Measurements from ENCODE around the gene KIFBP.
"Not testable (repeated sequence)": the region's sequence is repeated elsewhere in the genome, so short reads cannot be mapped to it uniquely, and the experiment has no call there.

KIFBP gene, protein sequence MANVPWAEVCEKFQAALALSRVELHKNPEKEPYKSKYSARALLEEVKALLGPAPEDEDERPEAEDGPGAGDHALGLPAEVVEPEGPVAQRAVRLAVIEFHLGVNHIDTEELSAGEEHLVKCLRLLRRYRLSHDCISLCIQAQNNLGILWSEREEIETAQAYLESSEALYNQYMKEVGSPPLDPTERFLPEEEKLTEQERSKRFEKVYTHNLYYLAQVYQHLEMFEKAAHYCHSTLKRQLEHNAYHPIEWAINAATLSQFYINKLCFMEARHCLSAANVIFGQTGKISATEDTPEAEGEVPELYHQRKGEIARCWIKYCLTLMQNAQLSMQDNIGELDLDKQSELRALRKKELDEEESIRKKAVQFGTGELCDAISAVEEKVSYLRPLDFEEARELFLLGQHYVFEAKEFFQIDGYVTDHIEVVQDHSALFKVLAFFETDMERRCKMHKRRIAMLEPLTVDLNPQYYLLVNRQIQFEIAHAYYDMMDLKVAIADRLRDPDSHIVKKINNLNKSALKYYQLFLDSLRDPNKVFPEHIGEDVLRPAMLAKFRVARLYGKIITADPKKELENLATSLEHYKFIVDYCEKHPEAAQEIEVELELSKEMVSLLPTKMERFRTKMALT

GRCh38 chr10:68988530-68989316, at the start of gene KIFBP:
KIFBP (plus strand) TSS chr10:68988803; CDS start chr10:68988833, 30 bp downstream.
- peak; percentile 94 for DNase-seq (ENCODE audit: low read depth)

GRCh38 chr10:68938884-68939283, 49.7 kb upstream of the KIFBP start:
- DNase-seq (ENCODE audit: low read depth): no peak

DNA sequence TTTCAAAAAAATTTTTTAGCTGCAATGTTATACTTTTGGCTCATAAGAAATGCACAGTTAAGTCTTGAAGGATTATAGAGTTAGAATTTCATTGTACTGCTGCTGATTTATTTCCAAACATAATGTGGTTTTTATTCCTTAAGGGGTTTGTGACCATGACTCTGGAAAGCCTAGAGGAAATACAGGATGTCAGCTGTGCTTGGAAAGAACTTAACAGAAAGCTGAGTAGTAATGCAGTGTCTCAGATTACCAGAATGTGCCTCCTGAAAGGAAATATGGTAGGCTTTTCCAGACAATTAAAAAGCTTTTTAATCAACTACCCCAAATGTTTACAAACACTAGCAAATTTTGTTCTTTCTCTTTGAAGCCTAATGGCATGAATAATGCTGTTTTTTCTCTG, 47.7 kb upstream of the KIFBP start:
- DNase-seq (ENCODE audit: low read depth): not testable (repeated sequence)

DNA sequence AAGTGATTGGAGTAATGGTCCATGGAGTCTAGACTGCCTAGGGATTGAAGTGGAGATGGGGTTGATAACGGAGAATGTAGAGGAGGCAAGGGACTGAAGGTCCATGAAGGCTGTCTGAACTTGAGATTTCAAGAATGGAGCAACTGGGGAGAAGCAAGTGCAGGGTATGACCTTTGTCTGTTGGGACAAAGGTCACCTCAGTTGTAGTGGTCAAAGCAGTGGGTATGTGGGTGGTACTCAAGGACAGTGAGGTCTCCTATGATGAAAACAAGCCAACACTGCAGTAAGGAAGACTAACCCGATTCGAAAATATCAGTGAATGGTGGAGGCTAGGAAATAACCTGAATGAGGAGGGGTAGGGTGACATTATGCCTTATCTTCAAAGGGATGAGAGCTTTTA, 38.0 kb upstream of the KIFBP start:
- no peak for DNase-seq (ENCODE audit: low read depth)

DNA sequence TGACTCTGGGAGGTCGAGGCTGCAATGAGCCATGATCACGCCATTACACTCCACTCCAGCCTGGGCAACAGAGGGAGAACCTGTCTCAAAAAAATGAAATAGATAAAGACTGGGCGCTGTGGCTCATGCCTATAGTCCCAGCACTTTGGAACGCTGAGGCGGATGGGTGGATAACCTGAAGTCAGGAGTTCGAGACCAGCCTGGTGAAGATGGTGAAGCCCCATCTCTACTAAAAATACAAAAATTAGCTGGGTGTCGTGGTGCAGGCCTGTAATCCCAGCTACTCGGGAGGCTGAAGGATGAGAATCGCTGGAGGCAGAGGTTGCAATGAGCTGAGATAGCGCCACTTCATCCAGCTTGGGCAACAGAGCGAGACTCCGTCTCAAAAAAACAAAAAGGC, 33.7 kb upstream of the KIFBP start:
- no peak for DNase-seq (ENCODE audit: low read depth)

- no peak for DNase-seq (ENCODE audit: low read depth)
These were observed 33.2 kb upstream of the KIFBP start for GRCh38 chr10:68955355-68955831.

GRCh38 chr10:68955832-68956532, 32.6 kb upstream of the KIFBP start, which contains the start of gene DDX21:
DDX21 (plus strand) TSS chr10:68956170; CDS start chr10:68956226, 56 bp downstream.
- DNase-seq (ENCODE audit: low read depth): peak; percentile 74

GRCh38 chr10:68957284-68957615, 31.4 kb upstream of the KIFBP start:
- DNase-seq (ENCODE audit: low read depth): no peak

GRCh38 chr10:68957654-68958053, 30.9 kb upstream of the KIFBP start:
- DNase-seq (ENCODE audit: low read depth): no peak

GRCh38 chr10:68959695-68960527, 28.7 kb upstream of the KIFBP start:
- no peak for DNase-seq (ENCODE audit: low read depth)

- DNase-seq (ENCODE audit: low read depth): no peak
These were observed 25.5 kb upstream of the KIFBP start for GRCh38 chr10:68963151-68963550.

DNA sequence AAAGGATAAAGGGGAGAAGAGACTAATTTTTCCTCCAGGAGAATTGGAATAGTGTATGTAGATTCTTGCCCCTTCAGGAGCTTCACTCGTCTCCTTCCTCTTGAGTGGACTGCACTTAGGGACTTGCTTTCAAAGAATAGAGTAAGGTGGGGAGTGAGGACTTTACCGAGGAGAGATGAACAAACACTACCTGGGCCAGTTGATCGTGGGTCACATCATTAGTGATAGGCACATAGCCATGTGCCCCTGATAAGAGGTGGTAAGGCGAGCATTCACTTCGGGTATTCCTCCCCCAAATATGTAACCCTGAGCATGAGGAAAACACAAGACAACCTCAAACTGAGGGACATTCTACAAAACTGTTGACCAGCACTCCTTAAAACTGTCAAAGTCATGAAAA, 14.6 kb upstream of the KIFBP start:
- DNase-seq (ENCODE audit: low read depth): no peak

DNA sequence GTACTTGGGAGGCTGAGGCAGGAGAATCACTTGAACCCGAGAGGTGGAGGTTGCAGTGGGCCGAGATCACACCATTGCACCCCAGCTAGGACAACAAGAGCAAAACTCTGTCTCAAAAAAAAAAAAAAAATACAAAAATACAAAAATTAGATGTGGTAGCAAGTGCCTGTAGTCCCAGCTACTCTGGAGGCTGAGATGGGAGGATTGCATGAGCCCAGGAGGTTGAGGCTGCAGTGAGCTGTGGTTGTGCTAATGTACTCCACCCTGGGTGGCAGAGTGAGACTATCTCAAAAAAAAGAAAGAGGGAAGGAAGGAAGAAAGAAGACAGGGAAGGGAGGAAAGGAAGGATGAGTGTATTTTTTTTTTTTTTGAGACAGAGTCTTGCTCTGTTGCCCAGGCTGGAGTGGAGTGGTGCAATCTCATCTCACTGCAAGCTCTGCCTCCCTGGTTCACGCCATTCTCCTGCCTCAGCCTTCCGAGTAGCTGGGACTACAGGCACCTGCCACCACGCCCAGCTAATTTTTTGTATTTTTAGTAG, 12.6 kb upstream of the KIFBP start:
- DNase-seq (ENCODE audit: low read depth): not testable (repeated sequence)

- not testable (repeated sequence) for DNase-seq (ENCODE audit: low read depth)
These were observed 8.9 kb upstream of the KIFBP start for GRCh38 chr10:68979738-68980137.

- no peak for DNase-seq (ENCODE audit: low read depth)
These were observed 7.5 kb upstream of the KIFBP start for GRCh38 chr10:68981074-68981473.

DNA sequence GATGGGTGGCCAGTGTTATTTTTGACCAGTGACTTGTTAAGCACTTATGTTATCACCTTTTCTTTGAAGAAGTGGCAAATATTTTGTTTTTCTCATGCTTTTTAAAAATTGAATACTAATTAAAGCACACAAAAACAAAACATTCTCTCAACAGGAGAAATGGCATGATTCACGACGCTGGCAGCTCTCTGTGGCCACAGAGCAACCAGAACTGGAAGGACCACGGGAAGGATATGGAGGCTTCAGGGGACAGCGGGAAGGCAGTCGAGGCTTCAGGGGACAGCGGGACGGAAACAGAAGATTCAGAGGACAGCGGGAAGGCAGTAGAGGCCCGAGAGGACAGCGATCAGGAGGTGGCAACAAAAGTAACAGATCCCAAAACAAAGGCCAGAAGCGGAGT, 6.2 kb upstream of the KIFBP start:
- no peak for DNase-seq (ENCODE audit: low read depth)

DNA sequence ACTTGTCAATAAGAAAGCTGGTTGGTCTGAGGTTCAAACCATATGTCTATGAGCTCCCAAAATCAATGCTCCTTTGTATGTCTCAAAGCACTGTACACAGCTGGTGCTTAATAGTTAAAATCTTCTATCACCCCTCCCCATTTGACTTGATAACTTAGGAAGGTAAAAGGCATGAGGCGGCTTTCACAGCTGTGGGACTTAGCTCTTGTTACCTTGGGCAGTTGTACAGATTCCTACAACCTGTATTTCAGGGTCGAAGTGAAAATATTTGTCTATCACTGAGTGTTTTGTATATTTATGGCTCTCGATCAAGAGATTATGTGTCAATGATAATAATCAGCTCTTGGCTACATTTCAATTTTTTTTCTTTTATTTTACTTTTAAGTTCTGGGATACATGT, 992 bp upstream of the KIFBP start:
- DNase-seq (ENCODE audit: low read depth): no peak

GRCh38 chr10:68989317-68989990, 851 bp downstream of the KIFBP start:
- DNase-seq (ENCODE audit: low read depth): no peak

GRCh38 chr10:68992636-68993440, 4.2 kb downstream of the KIFBP start:
- DNase-seq (ENCODE audit: low read depth): peak; percentile 93
